Activated T-helper 17 cell treated with anti-CD3 and anti-CD28 coated beads, Interleukin-2, amount 50 U/mL, for 72 hours (primary cell): ENCODE results near the gene KCNQ2. TPM values are rescaled to one million over a fixed set of nuclear protein-coding genes. Genes with fewer than 3 reads are reported as not detected.

Experiments used
- ATAC-seq: fragments of 150-1000 bp; cut with Tn5 transposase; replicated peaks from 2 replicates; pipeline ENCODE4 v1.10.0; 2021; ENCODE audit warnings: mild to moderate bottlenecking, moderate library complexity
- H3K27ac Mint-ChIP-seq: one replicate; pipeline ENCODE4 v1.8.0; 2022; ENCODE audit warnings: mixed read lengths
- H3K27me3 Mint-ChIP-seq: one replicate; pipeline ENCODE4 v1.8.0; 2022; ENCODE audit warnings: mixed read lengths
- H3K36me3 Mint-ChIP-seq: one replicate; pipeline ENCODE4 v1.8.0; 2022; ENCODE audit warnings: low read depth, mild to moderate bottlenecking, mixed read lengths
- H3K4me1 Mint-ChIP-seq: one replicate; pipeline ENCODE4 v1.8.0; 2022; ENCODE audit warnings: mixed read lengths
- H3K4me3 Mint-ChIP-seq: one replicate; pipeline ENCODE4 v1.8.0; 2022; ENCODE audit warnings: mild to moderate bottlenecking, mixed read lengths
- H3K9me3 Mint-ChIP-seq: one replicate; pipeline ENCODE4 v1.8.0; 2022; ENCODE audit warnings: mixed read lengths
- total RNA-seq, 2 donors: library from RNA; stranded (reverse); gene quantifications; one replicate each; pipeline ENCODE4 v1.2.3, GENCODE V29; 2022

Gene KCNQ2
- total RNA-seq, 2 donors from 2014 or later: 0.66 TPM; not detected in 1

DNA sequence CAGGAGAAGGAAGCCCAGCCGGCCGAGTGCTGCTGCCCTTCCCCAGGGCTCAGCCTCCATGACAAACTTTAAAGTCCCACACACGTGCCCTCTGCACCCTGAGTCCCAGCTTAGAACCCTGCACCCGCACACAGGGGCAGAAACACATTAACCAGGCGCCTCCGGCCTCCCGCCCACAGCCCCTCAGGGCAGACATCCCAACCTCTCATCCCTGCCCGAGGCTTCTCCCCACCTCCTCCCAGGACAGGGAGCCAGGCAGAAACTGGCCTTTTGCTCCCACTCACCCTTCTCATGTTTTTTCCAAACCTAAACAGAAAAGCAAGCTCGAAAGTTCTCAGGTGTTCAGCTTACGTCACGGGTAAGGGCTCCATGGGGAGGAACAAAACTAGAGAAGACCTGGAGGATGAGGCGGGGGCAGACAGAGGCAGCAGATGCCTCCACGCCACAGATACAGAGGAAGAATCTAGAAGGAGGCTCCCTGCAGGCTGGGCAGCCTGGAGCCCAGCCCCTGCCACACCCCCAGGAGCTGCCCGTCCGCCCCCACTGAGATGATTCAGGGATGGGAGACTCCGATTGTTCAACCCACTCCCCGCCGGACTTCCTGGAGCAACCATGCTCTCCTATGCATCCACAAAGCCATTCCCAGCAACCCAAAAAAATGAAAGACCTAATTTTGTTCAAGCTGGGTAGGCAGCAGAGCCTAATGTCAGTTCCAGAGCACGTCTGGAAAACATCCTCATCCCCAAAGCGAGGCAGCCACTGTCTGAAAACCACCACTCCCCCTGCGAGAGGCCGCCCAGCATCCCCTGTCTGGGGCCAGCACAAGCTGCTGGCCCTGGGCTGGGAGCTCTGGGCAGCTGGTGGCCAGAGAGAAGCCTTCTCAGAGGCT lies 8.8 kb downstream of the KCNQ2 start:
- no peak for ATAC-seq
- Mint-ChIP-seq H3K27me3 (peaks cover 23% of the 10 kb centered on the region), H3K27ac (no peak overlapping the region), H3K36me3 (no peaks in the 10 kb centered on the region), H3K4me1 (no peaks in the 10 kb centered on the region), H3K9me3 (no peaks in the 10 kb centered on the region), H3K4me3 (no peak overlapping the region)

DNA sequence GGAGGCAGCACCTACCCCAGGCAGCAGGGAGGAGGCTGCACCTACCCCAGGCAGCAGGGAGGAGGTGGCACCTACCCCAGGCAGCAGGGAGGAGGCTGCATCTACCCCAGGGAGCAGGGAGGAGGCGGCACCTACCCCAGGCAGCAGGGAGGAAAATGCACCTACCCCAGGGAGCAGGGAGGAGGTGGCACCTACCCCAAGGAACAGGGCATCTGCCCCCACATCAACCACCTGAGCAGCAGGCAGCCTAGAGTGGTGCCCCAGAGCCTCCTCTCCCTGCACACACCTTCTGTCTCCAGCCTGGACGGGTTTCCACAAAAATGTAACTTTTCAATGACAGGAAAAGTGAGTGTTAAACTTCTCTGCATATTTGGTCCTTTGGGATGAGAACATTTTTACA lies 10.2 kb downstream of the KCNQ2 start:
- Mint-ChIP-seq H3K27me3 (peaks cover 21% of the 10 kb centered on the region), H3K9me3 (no peaks in the 10 kb centered on the region), H3K36me3 (no peaks in the 10 kb centered on the region), H3K27ac (no peak overlapping the region), H3K4me1 (no peaks in the 10 kb centered on the region), H3K4me3 (no peak overlapping the region)
- ATAC-seq: no peak

DNA sequence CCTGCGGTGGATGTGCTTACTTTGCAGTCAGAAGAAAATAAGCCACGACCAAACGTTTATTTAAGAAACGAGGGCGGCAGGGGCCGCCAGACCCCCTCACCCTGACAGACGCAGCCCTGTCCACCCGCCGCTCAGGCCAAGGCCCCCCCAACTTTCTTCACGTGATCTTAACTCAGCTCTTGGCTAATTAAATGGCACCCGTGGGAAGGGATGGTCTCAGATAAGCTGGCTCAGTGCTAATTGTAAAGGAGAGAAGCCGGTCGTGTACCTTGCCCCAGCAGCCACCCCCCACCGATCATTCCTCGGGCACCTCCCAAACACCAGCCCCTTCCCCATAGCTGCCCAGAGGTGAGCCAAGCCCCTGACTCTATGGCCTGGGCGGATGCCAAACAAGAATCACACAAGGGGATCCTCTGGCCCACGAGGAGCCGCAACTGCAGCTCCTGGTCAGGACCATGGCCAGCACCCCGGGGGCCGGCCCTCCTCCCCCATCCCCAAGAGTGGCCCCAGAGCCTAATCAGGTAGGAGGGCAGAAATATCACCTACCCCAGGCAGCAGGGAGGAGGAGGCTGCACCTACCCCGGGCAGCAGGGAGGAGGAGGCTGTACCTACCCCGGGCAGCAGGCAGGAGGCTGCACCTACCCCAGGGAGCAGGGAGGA lies 11.2 kb downstream of the KCNQ2 start:
- Mint-ChIP-seq H3K4me3 (no peak overlapping the region), H3K36me3 (no peaks in the 10 kb centered on the region), H3K9me3 (no peaks in the 10 kb centered on the region), H3K4me1 (no peaks in the 10 kb centered on the region), H3K27me3 (peaks cover 17% of the 10 kb centered on the region), H3K27ac (no peak overlapping the region)
- no peak for ATAC-seq

DNA sequence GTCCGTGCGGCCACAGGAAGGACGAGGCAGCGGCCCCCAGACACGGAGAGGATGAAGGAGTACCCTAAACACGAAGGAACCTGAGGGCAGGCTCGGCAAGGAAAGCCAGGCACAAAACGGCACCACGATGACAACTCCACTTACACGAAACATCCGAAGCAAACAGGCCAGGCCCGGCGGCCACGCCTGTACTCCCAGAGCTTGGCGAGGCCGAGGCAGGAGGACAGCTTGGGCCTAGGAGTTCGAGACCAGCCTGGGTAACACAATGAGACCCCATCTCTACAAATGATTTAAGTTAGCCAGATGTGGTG lies 13.4 kb downstream of the KCNQ2 start:
- H3K27me3 Mint-ChIP-seq: peaks cover 18% of the 10 kb centered on the region
- no peak overlapping the region for H3K4me3 Mint-ChIP-seq
- ATAC-seq: no peak
- no peaks in the 10 kb centered on the region for H3K36me3 Mint-ChIP-seq
- H3K9me3 Mint-ChIP-seq: no peaks in the 10 kb centered on the region
- H3K27ac Mint-ChIP-seq: no peak overlapping the region
- H3K4me1 Mint-ChIP-seq: no peaks in the 10 kb centered on the region

DNA sequence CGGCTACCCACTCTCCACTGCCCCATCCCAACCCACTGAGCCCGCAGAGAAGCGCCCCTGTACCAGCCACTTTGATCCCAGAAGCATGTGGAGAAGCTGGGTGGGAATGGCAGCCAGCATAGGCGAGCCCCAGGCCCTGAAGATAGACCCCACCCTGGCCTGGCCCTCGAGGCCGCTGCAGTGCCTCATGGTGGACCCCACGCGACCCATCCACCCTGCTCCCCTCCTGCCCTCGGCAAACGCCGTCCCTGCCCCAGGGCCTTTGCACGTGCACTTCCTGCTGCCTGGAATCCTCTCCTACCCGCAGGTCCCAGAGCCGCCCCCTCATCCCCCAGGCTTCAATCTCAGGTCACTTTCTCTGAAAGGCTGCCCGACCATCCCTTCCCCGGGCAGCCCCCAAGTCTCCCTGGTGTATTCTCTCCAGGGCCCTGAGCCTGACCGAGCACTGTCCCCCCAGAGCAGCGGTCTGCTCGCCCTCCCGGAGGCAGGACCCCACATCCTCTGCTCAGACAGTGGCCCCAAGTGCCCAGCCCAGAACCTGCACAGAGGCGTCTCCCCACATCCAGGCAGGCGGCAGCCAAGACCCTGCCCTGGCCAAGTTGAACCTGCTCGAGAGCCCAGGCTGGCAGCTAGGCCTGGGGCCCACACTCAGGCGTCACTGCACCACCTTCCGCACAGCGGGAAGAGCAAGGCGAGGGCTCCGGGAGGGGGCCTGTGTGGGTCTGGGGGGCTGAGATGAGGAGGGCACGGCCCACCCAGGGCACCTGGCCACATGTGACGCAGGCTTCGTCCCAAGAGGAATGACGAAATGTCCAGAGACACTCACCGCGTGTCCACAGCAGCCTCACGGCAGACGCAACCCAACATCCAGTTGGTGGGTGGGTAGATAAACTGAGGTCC lies 14.0 kb downstream of the KCNQ2 start:
- ATAC-seq: no peak
- H3K27me3 Mint-ChIP-seq: peaks cover 14% of the 10 kb centered on the region
- no peak overlapping the region for H3K27ac Mint-ChIP-seq

DNA sequence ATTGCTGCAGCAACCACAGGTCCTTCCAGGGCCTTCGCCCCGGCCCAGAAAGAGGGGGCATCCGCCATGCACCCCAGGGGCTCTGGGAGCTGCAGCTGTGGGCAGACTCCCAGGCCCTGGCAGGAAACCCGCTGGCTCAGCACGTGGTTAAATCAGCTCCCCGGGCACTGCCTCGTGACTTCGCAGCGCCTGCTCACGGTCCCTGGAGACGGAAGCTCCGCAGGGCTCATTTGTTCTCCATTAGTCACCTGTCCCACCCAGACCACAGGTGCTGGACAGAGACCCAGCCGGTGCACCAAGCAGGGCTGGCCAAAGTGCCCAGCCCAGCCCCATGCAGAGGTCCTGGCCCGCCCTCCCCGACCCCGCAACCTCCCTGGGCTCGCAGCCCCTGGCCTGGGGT lies 14.7 kb downstream of the KCNQ2 start:
- no peaks in the 10 kb centered on the region for H3K4me1 Mint-ChIP-seq
- H3K27me3 Mint-ChIP-seq: peaks cover 11% of the 10 kb centered on the region
- H3K4me3 Mint-ChIP-seq: no peak overlapping the region
- no peak overlapping the region for H3K27ac Mint-ChIP-seq
- ATAC-seq: no peak
- H3K36me3 Mint-ChIP-seq: no peaks in the 10 kb centered on the region
- no peaks in the 10 kb centered on the region for H3K9me3 Mint-ChIP-seq

More for the DNA sequence above, 14.0 kb downstream of the KCNQ2 start:
- no peak overlapping the region for H3K4me3 Mint-ChIP-seq
- H3K36me3 Mint-ChIP-seq: no peaks in the 10 kb centered on the region
- H3K4me1 Mint-ChIP-seq: no peaks in the 10 kb centered on the region
- no peaks in the 10 kb centered on the region for H3K9me3 Mint-ChIP-seq

DNA sequence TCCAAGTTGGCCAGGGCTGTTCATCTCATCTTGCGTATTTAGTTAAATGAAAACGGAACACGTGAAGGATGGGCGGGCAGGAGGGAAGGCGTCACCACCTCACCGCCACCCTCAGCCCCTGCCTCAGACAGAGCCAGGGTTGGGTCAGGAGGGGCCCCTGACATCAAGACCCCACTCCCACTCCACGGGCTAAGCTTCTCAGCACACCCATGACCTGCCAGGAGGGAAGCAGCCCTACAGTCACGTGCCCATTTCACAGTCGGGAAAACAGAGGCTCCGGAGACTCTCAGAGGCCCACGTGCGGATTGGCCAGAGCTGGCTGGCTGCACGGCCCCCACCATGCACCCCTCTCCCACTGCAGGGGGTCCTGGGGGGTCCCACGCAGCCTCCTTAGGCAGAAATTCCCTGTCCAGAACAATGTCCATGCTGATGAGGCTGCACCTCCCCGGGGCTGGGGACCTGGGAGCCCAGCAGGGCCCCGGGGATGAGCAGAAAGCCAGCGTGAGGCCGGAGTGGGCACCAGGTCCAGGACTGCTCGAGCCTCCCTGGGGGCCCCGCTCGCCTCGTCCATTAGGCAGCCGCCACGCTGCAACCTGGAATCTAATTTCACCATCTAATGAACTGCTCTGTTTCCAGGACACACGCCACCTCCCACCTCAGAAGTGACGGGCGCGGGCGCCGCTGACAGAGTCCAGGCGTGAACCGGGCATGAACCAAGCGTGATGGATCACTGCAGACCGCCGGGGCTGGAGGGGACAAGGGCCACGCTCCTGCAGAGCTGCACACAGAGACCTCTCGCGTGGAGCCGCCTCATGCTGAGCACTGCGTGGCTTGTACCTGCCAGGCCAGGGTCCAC lies 15.8 kb downstream of the KCNQ2 start:
- Mint-ChIP-seq H3K27ac (no peak overlapping the region), H3K36me3 (no peaks in the 10 kb centered on the region), H3K4me3 (no peak overlapping the region), H3K9me3 (no peaks in the 10 kb centered on the region), H3K27me3 (peaks cover 7% of the 10 kb centered on the region), H3K4me1 (no peaks in the 10 kb centered on the region)
- no peak for ATAC-seq

DNA sequence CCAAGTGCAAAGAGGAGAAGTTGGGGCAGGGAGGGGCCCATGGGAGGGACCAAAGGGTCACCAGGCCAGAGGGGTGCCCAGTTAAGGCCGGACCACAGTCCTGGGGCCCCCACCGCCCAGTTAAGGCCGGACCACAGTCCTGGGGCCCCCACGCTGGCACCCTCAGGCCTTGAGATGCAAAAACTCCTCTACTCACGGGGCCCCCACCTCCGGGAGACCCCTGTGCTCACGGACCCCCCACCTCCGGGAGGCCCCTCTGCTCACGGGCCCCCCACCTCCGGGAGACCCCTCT lies 16.9 kb downstream of the KCNQ2 start:
- no peaks in the 10 kb centered on the region for H3K36me3 Mint-ChIP-seq
- H3K9me3 Mint-ChIP-seq: no peaks in the 10 kb centered on the region
- H3K27ac Mint-ChIP-seq: no peak overlapping the region
- no peak for ATAC-seq
- peaks cover 4% of the 10 kb centered on the region for H3K27me3 Mint-ChIP-seq
- H3K4me1 Mint-ChIP-seq: no peaks in the 10 kb centered on the region
- H3K4me3 Mint-ChIP-seq: no peak overlapping the region

DNA sequence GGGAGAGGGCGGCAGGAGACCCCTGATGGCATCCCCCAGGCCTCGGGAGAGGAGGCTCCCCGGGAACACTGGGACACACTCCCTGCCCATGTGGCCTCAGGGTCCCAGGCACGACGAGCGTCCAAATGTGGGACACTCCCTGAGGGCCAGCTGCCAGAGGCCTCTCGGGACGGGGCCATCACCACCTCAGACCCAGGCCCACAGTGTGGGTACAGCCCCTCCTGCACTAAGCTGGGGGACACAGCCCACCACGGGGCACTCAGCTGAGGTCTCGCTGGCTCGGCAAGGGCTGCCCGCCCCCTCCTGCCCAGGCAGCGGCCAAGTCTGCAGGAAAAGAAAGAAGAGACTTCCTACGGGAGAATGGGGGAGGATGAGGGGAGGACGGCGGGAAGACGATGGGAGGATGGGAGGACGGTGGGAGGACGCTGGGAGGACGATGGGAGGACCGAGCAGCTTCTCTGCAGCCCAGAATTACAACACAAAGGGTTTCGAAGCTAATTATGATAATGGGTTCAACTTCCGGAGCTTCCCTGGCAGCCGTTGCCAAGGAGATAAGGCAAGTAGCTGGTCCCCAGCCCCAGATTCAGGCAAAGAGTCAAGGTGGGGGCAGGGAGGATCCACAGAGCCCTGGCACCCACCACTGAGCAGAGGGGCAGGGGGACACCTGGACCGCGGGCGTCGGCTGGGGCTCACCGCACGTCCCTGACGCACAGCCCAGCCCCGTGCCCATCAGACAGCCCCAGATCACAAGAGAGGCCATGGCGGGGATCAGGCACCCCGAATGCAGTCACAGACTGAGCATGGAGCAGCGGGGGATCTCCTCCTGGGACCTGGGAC lies 17.5 kb downstream of the KCNQ2 start:
- no peaks in the 10 kb centered on the region for H3K36me3 Mint-ChIP-seq
- H3K27ac Mint-ChIP-seq: no peak overlapping the region
- no peak for ATAC-seq
- H3K4me1 Mint-ChIP-seq: no peaks in the 10 kb centered on the region
- H3K9me3 Mint-ChIP-seq: no peaks in the 10 kb centered on the region
- H3K27me3 Mint-ChIP-seq: peaks cover 4% of the 10 kb centered on the region
- no peak overlapping the region for H3K4me3 Mint-ChIP-seq

DNA sequence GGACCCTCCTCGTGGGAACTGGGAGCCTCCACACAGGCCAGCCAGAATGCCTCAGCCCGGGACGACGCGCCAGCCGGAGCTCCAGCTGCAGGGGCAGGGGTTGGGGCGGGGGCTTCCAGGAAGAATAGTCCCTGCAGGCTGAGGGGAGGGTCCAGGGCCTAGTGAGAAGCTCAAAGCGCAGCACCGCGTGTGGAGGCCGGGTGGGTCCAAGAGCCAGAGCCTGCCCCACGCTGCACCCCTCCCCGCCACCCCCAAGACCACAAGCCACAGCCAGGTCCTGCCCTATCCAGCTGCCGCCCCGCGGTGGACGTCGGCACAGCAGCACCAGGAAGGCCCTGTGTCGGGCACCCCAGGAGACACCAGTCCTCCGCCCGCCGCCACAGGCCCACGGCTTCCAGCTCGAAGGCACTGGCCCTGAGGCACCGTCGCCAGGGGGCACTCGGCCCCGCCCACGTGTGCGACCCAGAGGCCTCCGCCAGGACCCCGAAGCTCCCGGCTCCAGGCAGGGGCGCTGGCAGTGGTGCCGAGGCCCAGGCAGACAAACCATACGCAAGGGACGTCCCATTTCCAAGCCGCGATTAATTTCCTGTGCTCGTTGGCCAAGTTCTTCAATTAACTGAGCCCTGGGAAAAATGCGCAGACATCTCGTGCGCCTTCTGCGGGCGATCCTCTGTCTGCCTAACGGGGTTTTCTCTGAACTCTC lies 19.5 kb downstream of the KCNQ2 start:
- Mint-ChIP-seq H3K4me1 (no peaks in the 10 kb centered on the region), H3K27me3 (peaks cover 4% of the 10 kb centered on the region), H3K4me3 (no peak overlapping the region), H3K27ac (no peak overlapping the region), H3K36me3 (no peaks in the 10 kb centered on the region), H3K9me3 (no peaks in the 10 kb centered on the region)
- ATAC-seq: no peak

DNA sequence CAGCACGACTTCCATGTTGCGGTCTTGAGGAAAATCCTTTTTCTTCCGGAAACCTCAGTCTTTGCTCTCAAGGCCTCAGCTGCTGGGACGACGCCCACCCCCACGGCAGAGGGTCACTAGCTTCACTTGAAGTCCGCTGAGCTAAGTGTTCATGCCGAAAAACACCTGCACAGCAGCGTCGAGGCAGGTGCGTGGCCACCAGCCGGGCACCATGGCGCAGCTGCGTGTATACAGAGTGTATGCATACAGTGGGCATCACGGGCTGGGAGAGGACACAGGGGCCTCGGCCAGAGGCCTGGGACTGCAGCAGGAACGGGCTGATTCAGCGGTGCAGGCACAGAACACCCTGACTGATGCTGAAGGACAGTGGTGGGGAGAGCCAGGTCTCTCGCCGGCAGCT lies 20.1 kb downstream of the KCNQ2 start:
- ATAC-seq: no peak

DNA sequence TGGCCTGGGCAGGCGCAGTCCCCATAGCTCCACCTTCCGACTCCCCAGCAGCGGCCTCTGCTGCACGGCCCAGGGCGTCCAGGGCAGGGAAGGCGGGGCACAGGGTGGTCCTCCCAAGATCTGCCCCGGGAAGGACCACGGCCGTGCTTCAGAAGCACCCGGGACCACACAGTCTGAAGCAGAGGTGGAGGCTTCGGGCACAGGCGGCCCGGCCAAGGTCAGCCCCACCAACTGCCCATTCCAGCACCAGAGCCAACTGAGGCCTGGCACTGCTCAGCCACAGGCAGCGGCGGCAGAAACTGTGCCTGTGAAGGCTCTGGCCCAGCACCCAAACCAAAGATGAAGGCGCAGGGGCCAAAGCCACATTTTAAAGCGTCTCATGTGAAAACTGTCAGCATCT lies 20.6 kb downstream of the KCNQ2 start:
- H3K9me3 Mint-ChIP-seq: no peaks in the 10 kb centered on the region
- H3K4me3 Mint-ChIP-seq: no peak overlapping the region
- peaks cover 4% of the 10 kb centered on the region for H3K4me1 Mint-ChIP-seq
- peaks cover 11% of the 10 kb centered on the region for H3K27me3 Mint-ChIP-seq
- no peaks in the 10 kb centered on the region for H3K36me3 Mint-ChIP-seq
- no peak overlapping the region for H3K27ac Mint-ChIP-seq
- no peak for ATAC-seq

More for the DNA sequence above, 20.1 kb downstream of the KCNQ2 start:
- Mint-ChIP-seq H3K4me3 (no peak overlapping the region), H3K27me3 (peaks cover 9% of the 10 kb centered on the region), H3K27ac (no peak overlapping the region), H3K36me3 (no peaks in the 10 kb centered on the region), H3K9me3 (no peaks in the 10 kb centered on the region), H3K4me1 (peaks cover under 1% of the 10 kb centered on the region)
